ENCODE data around the gene DNAJB5. TPM values are rescaled to one million over a fixed set of nuclear protein-coding genes. Genes with fewer than 3 reads are reported as not detected.
"Not testable (repeated sequence)": the region's sequence is repeated elsewhere in the genome, so short reads cannot be mapped to it uniquely, and the experiment has no call there.

The DNAJB5 gene
- total RNA-seq, 1 donor from 2014 or later, result 18.4 TPM

DNA sequence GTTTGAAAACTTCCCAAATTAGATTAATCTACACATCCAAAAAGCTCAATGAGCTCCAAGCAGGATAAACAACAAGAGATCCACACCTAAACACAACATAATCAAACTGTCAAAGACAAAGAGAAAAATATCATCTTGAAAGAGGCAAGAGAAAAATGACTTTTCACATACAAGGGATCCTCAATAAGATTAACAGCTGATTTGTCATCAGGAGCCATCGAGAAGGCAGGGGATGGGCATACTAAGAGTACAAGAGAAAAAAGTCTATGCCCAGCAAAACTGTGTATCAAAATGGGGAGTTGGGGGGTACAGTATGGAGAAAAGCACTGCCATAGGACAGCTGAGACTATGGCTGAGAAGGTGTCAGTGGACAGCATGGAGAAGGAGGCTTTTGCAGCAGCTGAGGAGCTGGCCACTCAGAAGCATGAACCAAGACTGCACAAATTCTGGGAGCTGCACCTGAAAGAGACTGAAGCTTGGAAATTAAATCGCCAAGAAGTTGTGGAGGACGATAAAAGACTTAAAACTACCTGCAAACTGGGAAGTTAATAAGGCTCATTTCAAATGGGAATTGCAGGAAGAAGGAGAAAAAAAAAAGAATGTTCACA, 20.9 kb downstream of the DNAJB5 start:
- Mint-ChIP-seq H3K36me3 (peaks cover 48% of the 10 kb centered on the region), H3K27me3 (ENCODE audit: low read depth) (no peaks in the 10 kb centered on the region), H3K27ac (no peak overlapping the region), H3K4me3 (no peak overlapping the region), H3K4me1 (no peaks in the 10 kb centered on the region), H3K9me3 (peaks cover 34% of the 10 kb centered on the region)
- no peak for DNase-seq (ENCODE audit: low spot score in 2 of 2, unreplicated experiment in 2 of 2)
- TF ChIP-seq, protein P1, sequence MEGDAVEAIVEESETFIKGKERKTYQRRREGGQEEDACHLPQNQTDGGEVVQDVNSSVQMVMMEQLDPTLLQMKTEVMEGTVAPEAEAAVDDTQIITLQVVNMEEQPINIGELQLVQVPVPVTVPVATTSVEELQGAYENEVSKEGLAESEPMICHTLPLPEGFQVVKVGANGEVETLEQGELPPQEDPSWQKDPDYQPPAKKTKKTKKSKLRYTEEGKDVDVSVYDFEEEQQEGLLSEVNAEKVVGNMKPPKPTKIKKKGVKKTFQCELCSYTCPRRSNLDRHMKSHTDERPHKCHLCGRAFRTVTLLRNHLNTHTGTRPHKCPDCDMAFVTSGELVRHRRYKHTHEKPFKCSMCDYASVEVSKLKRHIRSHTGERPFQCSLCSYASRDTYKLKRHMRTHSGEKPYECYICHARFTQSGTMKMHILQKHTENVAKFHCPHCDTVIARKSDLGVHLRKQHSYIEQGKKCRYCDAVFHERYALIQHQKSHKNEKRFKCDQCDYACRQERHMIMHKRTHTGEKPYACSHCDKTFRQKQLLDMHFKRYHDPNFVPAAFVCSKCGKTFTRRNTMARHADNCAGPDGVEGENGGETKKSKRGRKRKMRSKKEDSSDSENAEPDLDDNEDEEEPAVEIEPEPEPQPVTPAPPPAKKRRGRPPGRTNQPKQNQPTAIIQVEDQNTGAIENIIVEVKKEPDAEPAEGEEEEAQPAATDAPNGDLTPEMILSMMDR (IDR thresholded peaks at IDR 0.05; ENCODE audit: unreplicated experiment), result no peak

DNA sequence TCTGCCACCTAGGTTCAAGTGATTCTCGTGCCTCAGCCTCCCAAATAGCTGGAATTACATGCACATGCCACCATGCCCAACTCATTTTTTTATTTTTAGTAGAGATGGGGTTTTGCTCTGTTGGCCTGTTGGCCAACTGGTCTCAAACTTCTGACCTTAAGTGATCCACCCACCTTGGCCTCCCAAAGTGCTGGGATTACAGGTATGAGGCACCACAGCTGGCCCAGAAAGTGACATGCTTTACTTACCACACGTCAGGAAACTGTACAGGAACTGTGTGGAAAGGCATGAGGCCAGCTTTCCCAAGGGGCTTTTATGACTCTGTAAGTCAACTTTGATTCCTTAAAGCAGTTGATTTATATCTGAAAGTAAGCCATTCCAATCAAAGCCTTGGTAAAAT, 25.0 kb downstream of the DNAJB5 start:
- H3K27me3 Mint-ChIP-seq (ENCODE audit: low read depth), result no peaks in the 10 kb centered on the region
- TF ChIP-seq, protein P1 (IDR thresholded peaks at IDR 0.05; ENCODE audit: unreplicated experiment), result no peak
- no peak overlapping the region for H3K27ac Mint-ChIP-seq
- H3K9me3 Mint-ChIP-seq, result peaks cover 51% of the 10 kb centered on the region
- DNase-seq (ENCODE audit: low spot score in 2 of 2, unreplicated experiment in 2 of 2), result no peak
- no peaks in the 10 kb centered on the region for H3K4me1 Mint-ChIP-seq
- H3K36me3 Mint-ChIP-seq, result peaks cover 60% of the 10 kb centered on the region
- no peak overlapping the region for H3K4me3 Mint-ChIP-seq

GRCh38 chr9:35023443-35023842, 33.9 kb downstream of the DNAJB5 start:
- not testable (repeated sequence) for H3K4me3 Mint-ChIP-seq; H3K27ac Mint-ChIP-seq; H3K9me3 Mint-ChIP-seq; DNase-seq (ENCODE audit: low spot score in 2 of 2, unreplicated experiment in 2 of 2); H3K27me3 Mint-ChIP-seq (ENCODE audit: low read depth)
- peaks cover 34% of the 10 kb centered on the region for H3K36me3 Mint-ChIP-seq
- peaks cover 26% of the 10 kb centered on the region for H3K4me1 Mint-ChIP-seq

DNA sequence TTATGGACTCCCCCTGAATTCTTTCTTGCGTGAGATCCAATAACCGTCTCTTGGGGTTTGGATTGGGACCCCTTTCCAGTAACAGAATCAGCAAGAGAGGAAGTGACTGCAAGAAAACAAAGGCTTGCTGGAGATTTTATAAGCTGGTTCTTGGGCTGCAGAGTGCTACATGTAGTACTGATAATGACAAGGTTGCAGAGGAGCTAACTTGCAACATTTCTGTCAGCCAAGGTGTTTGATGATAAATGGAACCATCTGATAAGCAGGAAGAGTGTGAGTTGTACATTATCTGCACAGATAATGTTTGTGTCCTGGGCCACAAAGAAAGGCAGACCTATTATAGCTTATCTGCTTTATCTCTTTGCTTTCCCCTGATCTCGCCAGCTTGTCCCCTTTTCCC, 37.1 kb downstream of the DNAJB5 start:
- peaks cover 23% of the 10 kb centered on the region for H3K36me3 Mint-ChIP-seq
- TF ChIP-seq, protein P1 (IDR thresholded peaks at IDR 0.05; ENCODE audit: unreplicated experiment), result no peak
- no peak for DNase-seq (ENCODE audit: low spot score in 2 of 2, unreplicated experiment in 2 of 2)
- no peaks in the 10 kb centered on the region for H3K27me3 Mint-ChIP-seq (ENCODE audit: low read depth)
- H3K27ac Mint-ChIP-seq, result no peak overlapping the region
- peaks cover 26% of the 10 kb centered on the region for H3K4me1 Mint-ChIP-seq
- no peak overlapping the region for H3K4me3 Mint-ChIP-seq
- peaks cover 6% of the 10 kb centered on the region for H3K9me3 Mint-ChIP-seq

- no peak overlapping the region for H3K4me3 Mint-ChIP-seq
- no peaks in the 10 kb centered on the region for H3K27me3 Mint-ChIP-seq (ENCODE audit: low read depth)
- H3K9me3 Mint-ChIP-seq, result peaks cover 6% of the 10 kb centered on the region
- no peak for DNase-seq (ENCODE audit: low spot score in 2 of 2, unreplicated experiment in 2 of 2)
- TF ChIP-seq, protein P1 (IDR thresholded peaks at IDR 0.05; ENCODE audit: unreplicated experiment), result no peak
- peaks cover 26% of the 10 kb centered on the region for H3K4me1 Mint-ChIP-seq
- no peak overlapping the region for H3K27ac Mint-ChIP-seq
- H3K36me3 Mint-ChIP-seq, result peaks cover 18% of the 10 kb centered on the region
These were observed 37.8 kb downstream of the DNAJB5 start for GRCh38 chr9:35027374-35027773.

DNA sequence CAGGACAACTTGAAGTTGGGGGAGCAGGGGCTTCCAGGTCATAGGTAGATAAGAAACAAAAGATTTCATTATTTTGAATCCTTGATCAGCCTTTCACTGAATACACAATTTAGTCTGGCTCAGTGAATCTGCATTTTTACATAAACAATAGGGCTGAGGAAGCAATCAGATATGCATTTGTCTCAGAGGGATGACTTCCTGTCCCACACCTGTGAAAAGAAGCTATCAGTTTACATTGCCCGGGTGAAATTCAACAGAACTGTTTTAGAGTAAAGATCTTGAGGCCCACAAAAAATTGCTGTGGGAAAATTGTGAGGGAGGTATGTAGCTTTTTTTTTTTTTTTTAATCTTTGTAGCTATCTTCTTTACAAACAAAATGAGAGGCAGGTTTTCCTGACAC, 38.3 kb downstream of the DNAJB5 start:
- no peaks in the 10 kb centered on the region for H3K27me3 Mint-ChIP-seq (ENCODE audit: low read depth)
- H3K27ac Mint-ChIP-seq, result no peak overlapping the region
- H3K36me3 Mint-ChIP-seq, result peaks cover 20% of the 10 kb centered on the region
- peaks cover 6% of the 10 kb centered on the region for H3K9me3 Mint-ChIP-seq
- H3K4me3 Mint-ChIP-seq, result no peak overlapping the region
- DNase-seq (ENCODE audit: low spot score in 2 of 2, unreplicated experiment in 2 of 2), result no peak
- TF ChIP-seq, protein P1 (IDR thresholded peaks at IDR 0.05; ENCODE audit: unreplicated experiment), result no peak
- peaks cover 26% of the 10 kb centered on the region for H3K4me1 Mint-ChIP-seq
